ENCODE measurements around the gene AATF. TPM values are rescaled to one million over a fixed set of nuclear protein-coding genes. Genes with fewer than 3 reads are reported as not detected.

Gene AATF
- total RNA-seq, 1 experiment from 2014 or later: 54.8 TPM

- no peak for DNase-seq (ENCODE audit: extremely low read depth, low read depth)
Observed at GRCh38 chr17:36940313-36941264, 8.2 kb upstream of the AATF start.

DNA sequence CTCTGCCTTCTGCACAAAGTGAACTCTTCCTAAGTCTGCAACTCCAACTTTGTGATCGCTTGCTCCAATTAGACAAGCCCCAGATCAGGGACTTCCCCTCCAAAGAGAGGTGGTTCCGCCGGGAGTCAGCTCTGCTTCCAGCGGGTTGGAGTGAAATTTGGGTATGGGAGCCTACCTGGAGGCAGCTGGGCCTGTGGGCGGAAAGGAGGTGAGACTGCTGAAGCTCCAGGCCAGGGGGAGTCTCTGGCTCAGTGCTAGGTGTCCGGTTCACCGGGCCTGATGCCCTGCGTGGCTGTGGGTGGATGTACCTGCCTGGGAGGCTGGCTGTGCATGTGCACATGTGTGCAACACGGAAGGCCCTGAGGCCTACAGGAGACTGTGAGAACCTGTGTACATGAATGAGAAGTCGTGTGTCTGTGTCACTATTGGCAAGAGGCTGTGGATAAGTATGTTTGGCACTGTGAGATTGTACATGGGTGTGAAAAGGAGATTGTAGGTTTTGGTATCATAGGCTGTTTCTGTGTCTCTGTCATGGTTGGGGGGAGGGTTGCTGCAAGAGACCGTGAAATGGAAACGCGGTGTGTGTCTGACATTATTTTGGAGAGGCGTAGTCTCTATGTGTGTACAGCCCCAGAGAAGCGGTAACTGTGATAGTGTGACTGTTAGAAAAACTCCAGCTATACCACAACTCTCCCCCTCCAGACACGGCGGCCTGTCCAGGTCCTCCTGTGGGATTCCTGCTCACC is 7.3 kb upstream of the AATF start:
- DNase-seq (ENCODE audit: extremely low read depth, low read depth): no peak

- no peak for DNase-seq (ENCODE audit: extremely low read depth, low read depth)
Observed at GRCh38 chr17:36942019-36942599, 6.6 kb upstream of the AATF start.

- no peak for DNase-seq (ENCODE audit: extremely low read depth, low read depth)
Observed at GRCh38 chr17:36942631-36943125, 6.1 kb upstream of the AATF start.

- no peak for DNase-seq (ENCODE audit: extremely low read depth, low read depth)
Observed at GRCh38 chr17:36943250-36944191, 5.2 kb upstream of the AATF start.

DNA sequence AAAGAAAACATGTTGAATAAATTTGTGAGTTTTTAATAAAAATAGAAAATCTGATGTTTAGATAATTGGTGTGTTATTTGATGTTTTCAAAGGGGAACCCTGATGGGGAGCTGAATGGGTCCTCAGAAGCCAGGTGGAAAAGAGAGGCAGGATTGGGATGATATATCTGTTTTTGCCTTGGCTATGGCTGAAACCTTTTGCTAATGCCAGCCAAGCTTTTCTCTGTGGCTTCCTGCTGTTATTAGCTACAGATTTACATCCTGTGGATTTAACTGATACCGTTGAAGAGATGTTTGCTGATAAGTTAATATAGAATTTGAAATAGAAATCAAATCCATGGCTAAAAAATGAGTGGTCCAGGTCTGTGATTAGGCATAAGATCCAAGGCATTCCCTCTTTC is 4.2 kb upstream of the AATF start:
- DNase-seq (ENCODE audit: extremely low read depth, low read depth): no peak

GRCh38 chr17:36945140-36945539 is 3.6 kb upstream of the AATF start:
- DNase-seq (ENCODE audit: extremely low read depth, low read depth): no peak

GRCh38 chr17:36945959-36946725 is 2.6 kb upstream of the AATF start:
- DNase-seq (ENCODE audit: extremely low read depth, low read depth): no peak

- DNase-seq (ENCODE audit: extremely low read depth, low read depth): no peak
Observed at GRCh38 chr17:36946726-36947091, 2.0 kb upstream of the AATF start.

DNA sequence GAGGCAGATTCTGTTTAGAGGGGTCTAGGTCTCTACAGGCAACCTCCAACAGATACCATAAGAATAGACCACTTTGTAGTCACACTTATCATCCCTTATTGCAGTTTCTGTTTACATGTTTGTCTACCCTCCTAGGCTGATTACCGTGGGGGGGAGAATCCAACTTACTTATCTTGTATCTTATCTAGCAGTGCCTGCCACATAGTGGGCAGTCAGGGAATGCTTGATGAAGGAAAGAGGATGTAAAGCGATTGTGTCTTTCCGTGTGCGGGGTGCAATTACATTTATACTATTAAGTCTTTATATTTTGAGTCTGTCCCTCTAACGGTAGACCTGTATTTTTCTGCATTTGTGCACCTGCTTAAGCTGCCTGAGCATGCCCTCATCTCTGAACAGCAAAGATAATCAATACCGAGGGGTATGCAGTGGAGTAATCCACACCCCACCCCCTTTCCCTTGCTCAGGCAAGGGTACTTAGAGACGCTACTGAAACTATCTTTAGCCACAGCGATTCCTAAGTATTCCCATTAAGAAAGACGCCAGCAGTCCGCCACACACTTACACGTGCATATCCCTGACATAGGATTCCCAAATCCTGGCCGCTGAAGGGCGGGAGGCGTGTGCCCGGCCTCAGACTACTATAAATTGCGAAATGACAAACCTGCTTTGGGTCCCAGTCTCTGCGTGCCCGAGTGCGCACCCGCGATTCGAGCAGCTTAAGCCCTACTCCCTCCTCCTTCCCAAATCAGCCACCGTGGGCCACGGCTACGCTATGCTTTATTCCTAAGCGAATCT is 635 bp upstream of the AATF start:
- DNase-seq (ENCODE audit: extremely low read depth, low read depth): no peak

GRCh38 chr17:36949461-36949927 is 740 bp downstream of the AATF start:
- DNase-seq (ENCODE audit: extremely low read depth, low read depth): no peak

- no peak for DNase-seq (ENCODE audit: extremely low read depth, low read depth)
Observed at GRCh38 chr17:36950027-36950426, 1.3 kb downstream of the AATF start.

DNA sequence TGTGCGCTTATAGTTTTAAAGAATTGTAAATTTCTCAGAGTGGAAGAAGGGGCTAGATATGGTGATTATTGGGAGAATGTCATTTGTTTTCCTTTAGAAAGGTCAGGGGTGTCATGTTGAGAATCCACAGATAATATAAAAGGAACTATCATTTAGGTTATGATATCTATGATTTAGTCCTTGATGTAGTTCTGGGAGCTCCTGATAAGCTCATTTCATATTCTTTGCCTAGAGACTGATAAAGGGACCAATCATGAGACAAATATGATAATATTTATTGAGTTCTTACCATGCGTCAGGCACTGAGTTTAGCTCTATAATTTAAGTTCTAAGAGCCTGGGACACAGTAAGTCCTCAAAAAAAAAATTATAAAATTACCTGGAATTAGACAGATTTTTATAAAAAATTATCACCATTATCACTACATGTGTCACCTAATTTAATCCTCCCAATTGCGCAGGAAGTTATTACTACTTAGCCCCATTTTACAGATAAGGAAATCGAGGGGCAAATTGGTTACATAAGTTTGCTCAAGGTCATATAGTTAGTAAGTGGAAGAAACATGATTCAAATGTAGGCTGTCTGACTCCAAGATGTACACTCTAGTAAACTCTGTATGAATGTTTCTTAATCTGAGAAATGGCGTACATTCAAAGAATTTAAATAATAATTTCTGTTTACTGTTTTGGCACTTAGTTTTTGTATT is 2.5 kb downstream of the AATF start:
- DNase-seq (ENCODE audit: extremely low read depth, low read depth): no peak

DNA sequence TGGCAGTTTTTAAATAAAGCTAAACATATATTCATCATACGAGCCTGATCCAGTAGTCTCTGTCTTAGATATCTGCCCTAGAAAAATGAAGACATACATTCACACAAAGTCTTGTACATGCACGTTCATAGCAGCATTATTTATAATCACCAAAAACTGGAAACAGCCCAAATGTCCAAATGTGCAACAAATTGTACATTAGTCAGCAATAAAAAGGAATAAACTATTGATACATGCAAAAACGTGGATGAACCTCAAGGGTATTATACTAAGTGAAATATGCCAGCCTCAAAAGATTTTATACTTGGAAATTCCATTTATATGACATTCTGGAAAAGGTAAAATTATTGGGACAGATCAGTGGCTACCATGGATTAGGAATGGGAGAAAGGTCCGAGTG is 22.8 kb downstream of the AATF start:
- DNase-seq (ENCODE audit: extremely low read depth, low read depth): no peak

DNA sequence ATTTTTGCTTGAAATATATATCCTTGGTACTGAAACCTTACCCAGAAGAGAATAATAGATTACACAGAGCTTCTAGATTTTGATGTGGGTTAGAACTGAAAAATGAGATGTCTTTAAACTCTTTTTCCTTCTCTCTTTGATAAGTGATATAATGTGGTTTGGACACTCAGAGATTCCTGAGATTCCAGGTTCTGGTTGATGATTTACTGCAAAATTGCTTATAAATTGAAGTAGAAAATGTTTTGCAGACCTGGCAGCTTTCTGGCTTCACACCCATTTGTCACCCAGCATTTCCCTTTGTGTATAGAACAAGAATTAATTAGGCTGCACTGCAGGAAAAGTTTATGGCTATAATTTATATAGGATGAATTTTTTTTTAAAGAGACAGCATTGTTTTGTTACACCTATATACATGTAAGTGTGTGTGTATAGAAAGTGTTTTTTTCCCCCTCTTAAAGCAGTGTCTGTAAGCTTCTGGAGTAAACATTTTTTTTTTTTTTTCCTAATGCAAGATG is 23.5 kb downstream of the AATF start:
- DNase-seq (ENCODE audit: extremely low read depth, low read depth): no peak

DNA sequence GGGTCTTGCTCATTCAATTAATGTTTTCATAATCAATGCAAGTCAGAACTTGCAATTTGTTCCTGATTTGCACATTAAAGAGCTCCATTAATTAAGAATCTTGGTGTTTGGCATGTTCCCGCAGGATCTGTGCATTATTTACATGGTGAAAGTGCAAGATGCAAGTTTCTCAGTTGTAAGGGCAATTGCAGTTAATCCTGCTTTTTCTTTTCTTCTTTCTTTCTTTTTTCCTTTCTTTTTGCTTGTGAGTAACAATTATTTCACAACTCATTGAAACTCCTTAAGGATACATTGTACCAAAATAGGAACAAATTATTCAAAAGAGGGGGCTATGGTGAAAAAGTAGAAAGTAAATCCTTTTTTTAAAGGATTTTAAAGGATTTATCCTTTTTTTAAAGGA is 24.2 kb downstream of the AATF start:
- DNase-seq (ENCODE audit: extremely low read depth, low read depth): no peak

DNA sequence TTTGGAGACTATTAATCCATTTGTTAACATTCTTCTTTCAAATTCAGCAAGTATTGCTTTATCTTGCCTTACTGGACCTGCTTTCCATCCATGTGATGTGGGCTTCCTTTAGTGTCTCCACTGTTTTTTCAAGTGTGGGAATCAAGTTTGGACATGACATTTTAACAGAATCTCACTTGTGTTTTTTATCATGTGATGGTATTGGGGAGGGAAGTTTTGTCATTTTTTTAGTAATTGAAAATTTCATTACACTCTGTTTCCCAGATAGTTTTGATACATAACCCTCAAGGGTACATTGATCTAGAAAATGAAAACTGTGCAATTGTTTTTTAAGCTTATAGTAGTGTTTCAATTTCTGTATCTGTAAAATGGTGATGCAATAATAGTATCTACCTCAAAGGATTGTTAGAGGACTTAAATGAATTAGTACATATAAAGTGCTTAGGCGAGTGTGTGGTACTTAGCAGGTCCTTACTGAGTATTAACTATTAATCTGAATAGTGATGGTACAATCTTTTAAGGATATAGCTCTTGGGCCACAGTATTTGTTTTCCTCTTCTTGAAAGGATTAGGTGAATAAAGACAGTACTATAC is 27.3 kb downstream of the AATF start:
- DNase-seq (ENCODE audit: extremely low read depth, low read depth): no peak
